T-helper 1 cell (primary cell): ENCODE data around the gene ADARB2.
A peak's percentile ranks its signal among the peaks of the same experiment; 100 is the strongest.
"Not testable (repeated sequence)": the region's sequence is repeated elsewhere in the genome, so short reads cannot be mapped to it uniquely, and the experiment has no call there.

Source experiments
- DNase-seq, 5 donors: peaks; one replicate each; pipeline ENCODE4 v3.0.0-alpha.2; 2012 to 2020

The ADARB2 gene

GRCh38 chr10:1273372-1274105, 463.8 kb downstream of the ADARB2 start:
- DNase-seq, result no peak

- DNase-seq, result no peak
Observed at GRCh38 chr10:1272777-1273161, 464.6 kb downstream of the ADARB2 start.

GRCh38 chr10:1272079-1272776, 465.1 kb downstream of the ADARB2 start:
- no peak for DNase-seq

GRCh38 chr10:1270906-1271305, 466.4 kb downstream of the ADARB2 start:
- no peak for DNase-seq

GRCh38 chr10:1270490-1270889, 466.8 kb downstream of the ADARB2 start:
- DNase-seq, result no peak

GRCh38 chr10:1268831-1269230, 468.5 kb downstream of the ADARB2 start:
- DNase-seq, result no peak

GRCh38 chr10:1267568-1267967, 469.8 kb downstream of the ADARB2 start:
- no peak for DNase-seq

- no peak for DNase-seq
Observed at GRCh38 chr10:1267148-1267547, 470.2 kb downstream of the ADARB2 start.

- DNase-seq, result no peak
Observed at GRCh38 chr10:1266033-1266802, 471.1 kb downstream of the ADARB2 start.

GRCh38 chr10:1264001-1264400, 473.3 kb downstream of the ADARB2 start:
- no peak for DNase-seq

GRCh38 chr10:1257274-1257673, 480.1 kb downstream of the ADARB2 start:
- no peak for DNase-seq

GRCh38 chr10:1256432-1256725, 480.9 kb downstream of the ADARB2 start:
- no peak for DNase-seq

- no peak for DNase-seq
Observed at GRCh38 chr10:1255600-1256431, 481.5 kb downstream of the ADARB2 start.

- peak in 1 of 5 donors; percentile 38 for DNase-seq
Observed at GRCh38 chr10:1255118-1255517, 482.2 kb downstream of the ADARB2 start.

GRCh38 chr10:1253523-1254353, 483.6 kb downstream of the ADARB2 start:
- DNase-seq, result peak in 1 of 5 donors; percentile 51

- no peak for DNase-seq
Observed at GRCh38 chr10:1251769-1252168, 485.6 kb downstream of the ADARB2 start.

- no peak for DNase-seq
Observed at GRCh38 chr10:1249142-1249920, 488.0 kb downstream of the ADARB2 start.

GRCh38 chr10:1248262-1248630, 489.1 kb downstream of the ADARB2 start:
- not testable (repeated sequence) for DNase-seq

GRCh38 chr10:1247598-1248261, 489.6 kb downstream of the ADARB2 start:
- DNase-seq, result no peak

GRCh38 chr10:1244493-1244892, 492.8 kb downstream of the ADARB2 start:
- no peak for DNase-seq
